Astrocyte (in vitro differentiated cells and primary cell): ENCODE measurements around the gene ASH1L. TPM values are rescaled to one million over a fixed set of nuclear protein-coding genes. Genes with fewer than 3 reads are reported as not detected.
A peak's percentile ranks its signal among the peaks of the same experiment; 100 is the strongest.

ENCODE experiments used
- DNase-seq: peaks from one replicate; pipeline ENCODE4 v3.0.0-alpha.2; 2010; ENCODE audit warnings: low read depth
- FAIRE-seq: peaks from 2 replicates; lab custom pipeline; 2011; peaks lifted over from hg19 to GRCh38; lab: Jason Lieb, UNC
- H2AFZ ChIP-seq: 2 replicates; pipeline ENCODE4 v1.6.0; 2012; ENCODE audit warnings: low read depth, low read length, inconsistent platforms
- H3K27ac ChIP-seq: 2 replicates; pipeline ENCODE4 v1.5.1; 2011; ENCODE audit warnings: low read depth, low read length, inconsistent platforms
- H3K27me3 ChIP-seq: 2 replicates; pipeline ENCODE4 v1.6.0; 2011; ENCODE audit warnings: low read length, inconsistent platforms; ENCODE audit not compliant: insufficient read depth
- H3K36me3 ChIP-seq: 2 replicates; pipeline ENCODE4 v1.5.1; 2011; ENCODE audit warnings: low read length, inconsistent platforms; ENCODE audit not compliant: insufficient read depth
- H3K4me1 ChIP-seq: 2 replicates; pipeline ENCODE4 v1.5.1; 2011; ENCODE audit warnings: low read length, inconsistent platforms; ENCODE audit not compliant: insufficient read depth
- H3K4me2 ChIP-seq: 2 replicates; pipeline ENCODE4 v1.6.0; 2012; ENCODE audit warnings: low read length, inconsistent platforms
- H3K4me3 ChIP-seq: 2 replicates; pipeline ENCODE4 v1.5.1; 2011; ENCODE audit warnings: low read depth, mild to moderate bottlenecking, low read length, inconsistent platforms; ENCODE audit not compliant: insufficient read depth
- H3K79me2 ChIP-seq: 2 replicates; pipeline ENCODE4 v1.6.0; 2012; ENCODE audit warnings: mild to moderate bottlenecking, low read length, inconsistent platforms; ENCODE audit not compliant: insufficient read depth
- H3K9ac ChIP-seq: 2 replicates; pipeline ENCODE4 v1.6.0; 2012; ENCODE audit warnings: mild to moderate bottlenecking, low read length, inconsistent platforms
- H3K9me3 ChIP-seq: 2 replicates; pipeline ENCODE4 v1.5.1; 2012; ENCODE audit warnings: low read depth, mild to moderate bottlenecking, low read length, inconsistent platforms; ENCODE audit not compliant: insufficient read depth
- H4K20me1 ChIP-seq: 2 replicates; pipeline ENCODE4 v1.6.0; 2012; ENCODE audit warnings: low read length, inconsistent platforms; ENCODE audit not compliant: insufficient read depth
- H3K27ac Mint-ChIP-seq: one replicate; pipeline ENCODE4 v1.8.0; 2021; ENCODE audit warnings: mild to moderate bottlenecking, mixed read lengths; ENCODE audit not compliant: unreplicated experiment
- H3K27me3 Mint-ChIP-seq: one replicate; pipeline ENCODE4 v1.8.0; 2021; ENCODE audit warnings: low read depth, mixed read lengths; ENCODE audit not compliant: unreplicated experiment
- H3K36me3 Mint-ChIP-seq: one replicate; pipeline ENCODE4 v1.8.0; 2021; ENCODE audit warnings: low read depth, mixed read lengths; ENCODE audit not compliant: unreplicated experiment
- H3K4me1 Mint-ChIP-seq: one replicate; pipeline ENCODE4 v1.8.0; 2021; ENCODE audit warnings: low read depth, mixed read lengths; ENCODE audit not compliant: unreplicated experiment
- H3K4me3 Mint-ChIP-seq: one replicate; pipeline ENCODE4 v1.8.0; 2021; ENCODE audit warnings: mild to moderate bottlenecking, moderate library complexity, mixed read lengths; ENCODE audit not compliant: unreplicated experiment
- H3K9me3 Mint-ChIP-seq: one replicate; pipeline ENCODE4 v1.8.0; 2021; ENCODE audit warnings: mild to moderate bottlenecking, mixed read lengths; ENCODE audit not compliant: unreplicated experiment
- EZH2 ChIP-seq: IDR thresholded peaks from 2 replicates; pipeline ENCODE4 v1.6.1; 2012; ENCODE audit warnings: mild to moderate bottlenecking, low read length, inconsistent platforms; ENCODE audit not compliant: insufficient read depth
- total RNA-seq: library from RNA; stranded (reverse); gene quantifications from 2 replicates; pipeline ENCODE4 v1.2.1, GENCODE V29; 2021
- TF ChIP-seq, protein P1 (sequence below): IDR thresholded peaks from 2 replicates; pipeline ENCODE4 v1.5.1; 2011; ENCODE audit warnings: low read depth, mild to moderate bottlenecking, inconsistent platforms, low read length, moderate library complexity; ENCODE audit not compliant: insufficient read depth

ASH1L gene
- total RNA-seq, 1 donor from 2014 or later, result 31.1 TPM

DNA sequence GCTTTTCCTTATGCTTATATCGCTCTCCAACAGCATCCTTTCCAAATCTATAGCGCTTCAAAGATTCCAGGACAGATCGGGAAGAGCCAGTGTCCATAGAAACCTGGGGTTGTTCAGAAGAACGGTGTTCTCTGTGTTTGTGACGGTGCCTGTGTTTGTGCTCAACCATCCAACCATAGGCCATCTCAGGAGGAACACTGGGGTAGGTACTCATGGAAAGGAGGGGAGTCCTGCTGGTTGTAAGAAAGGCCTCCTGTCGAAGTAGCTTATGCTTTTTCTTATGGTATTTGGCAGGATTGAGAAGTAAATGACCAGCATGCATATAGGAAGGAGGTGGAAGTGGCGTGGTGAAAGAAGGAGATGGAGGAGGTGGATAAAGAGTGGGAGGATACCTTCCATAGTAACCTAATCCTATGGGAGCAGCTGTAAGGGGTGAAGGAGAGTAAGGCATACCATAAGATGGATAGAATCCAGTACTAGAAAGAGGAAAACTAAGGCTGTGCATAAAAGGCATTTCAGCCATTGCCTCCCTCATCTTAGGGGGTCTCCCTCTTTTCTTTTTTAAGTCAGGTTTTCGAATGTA, 84.2 kb downstream of the ASH1L start:
- Histone ChIP-seq H3K9me3 (no peaks in the 10 kb centered on the region), H3K4me3 (no peak overlapping the region), H3K4me2 (no peak overlapping the region), H3K27ac (no peak overlapping the region), H4K20me1 (peaks cover 26% of the 10 kb centered on the region), H3K4me1 (peaks cover 9% of the 10 kb centered on the region), H3K36me3 (peaks cover 10% of the 10 kb centered on the region), H3K79me2 (peaks cover 11% of the 10 kb centered on the region), H3K27me3 (no peaks in the 10 kb centered on the region), H3K9ac (no peak overlapping the region), H2AFZ (no peak overlapping the region)
- Mint-ChIP-seq H3K4me3 (peak overlapping the region; percentile 47), H3K36me3 (peaks cover 30% of the 10 kb centered on the region), H3K27me3 (no peaks in the 10 kb centered on the region), H3K27ac (no peak overlapping the region), H3K9me3 (no peaks in the 10 kb centered on the region), H3K4me1 (peaks cover 14% of the 10 kb centered on the region)
- DNase-seq (no peak), FAIRE-seq (no peak)
- TF ChIP-seq EZH2, result no peak
- TF ChIP-seq, protein P1, sequence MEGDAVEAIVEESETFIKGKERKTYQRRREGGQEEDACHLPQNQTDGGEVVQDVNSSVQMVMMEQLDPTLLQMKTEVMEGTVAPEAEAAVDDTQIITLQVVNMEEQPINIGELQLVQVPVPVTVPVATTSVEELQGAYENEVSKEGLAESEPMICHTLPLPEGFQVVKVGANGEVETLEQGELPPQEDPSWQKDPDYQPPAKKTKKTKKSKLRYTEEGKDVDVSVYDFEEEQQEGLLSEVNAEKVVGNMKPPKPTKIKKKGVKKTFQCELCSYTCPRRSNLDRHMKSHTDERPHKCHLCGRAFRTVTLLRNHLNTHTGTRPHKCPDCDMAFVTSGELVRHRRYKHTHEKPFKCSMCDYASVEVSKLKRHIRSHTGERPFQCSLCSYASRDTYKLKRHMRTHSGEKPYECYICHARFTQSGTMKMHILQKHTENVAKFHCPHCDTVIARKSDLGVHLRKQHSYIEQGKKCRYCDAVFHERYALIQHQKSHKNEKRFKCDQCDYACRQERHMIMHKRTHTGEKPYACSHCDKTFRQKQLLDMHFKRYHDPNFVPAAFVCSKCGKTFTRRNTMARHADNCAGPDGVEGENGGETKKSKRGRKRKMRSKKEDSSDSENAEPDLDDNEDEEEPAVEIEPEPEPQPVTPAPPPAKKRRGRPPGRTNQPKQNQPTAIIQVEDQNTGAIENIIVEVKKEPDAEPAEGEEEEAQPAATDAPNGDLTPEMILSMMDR, result no peak

- H3K36me3 Mint-ChIP-seq, result peaks cover 25% of the 10 kb centered on the region
Measured at GRCh38 chr1:155474146-155474545, 88.5 kb downstream of the ASH1L start.

More at GRCh38 chr1:155474146-155474545, 88.5 kb downstream of the ASH1L start:
- H4K20me1 ChIP-seq, result peaks cover 20% of the 10 kb centered on the region
- H3K4me1 ChIP-seq, result peaks cover under 1% of the 10 kb centered on the region
- H3K4me1 Mint-ChIP-seq, result peaks cover 9% of the 10 kb centered on the region
- no peak overlapping the region for H3K4me3 ChIP-seq
- no peak for DNase-seq
- no peak overlapping the region for H3K9ac ChIP-seq
- peaks cover 39% of the 10 kb centered on the region for H3K79me2 ChIP-seq
- FAIRE-seq, result no peak
- no peaks in the 10 kb centered on the region for H3K9me3 Mint-ChIP-seq
- H3K9me3 ChIP-seq, result peaks cover 2% of the 10 kb centered on the region
- H3K27me3 Mint-ChIP-seq, result no peaks in the 10 kb centered on the region
- no peak overlapping the region for H3K27ac ChIP-seq
- TF ChIP-seq, protein P1, result no peak
- no peak for TF ChIP-seq EZH2
- H3K4me2 ChIP-seq, result no peak overlapping the region
- no peak overlapping the region for H3K4me3 Mint-ChIP-seq
- H3K27me3 ChIP-seq, result no peaks in the 10 kb centered on the region
- H3K36me3 ChIP-seq, result peaks cover 2% of the 10 kb centered on the region
- no peak overlapping the region for H3K27ac Mint-ChIP-seq
- no peak overlapping the region for H2AFZ ChIP-seq
